ENCODE measurements around the gene NTNG1.

Gene NTNG1

DNA sequence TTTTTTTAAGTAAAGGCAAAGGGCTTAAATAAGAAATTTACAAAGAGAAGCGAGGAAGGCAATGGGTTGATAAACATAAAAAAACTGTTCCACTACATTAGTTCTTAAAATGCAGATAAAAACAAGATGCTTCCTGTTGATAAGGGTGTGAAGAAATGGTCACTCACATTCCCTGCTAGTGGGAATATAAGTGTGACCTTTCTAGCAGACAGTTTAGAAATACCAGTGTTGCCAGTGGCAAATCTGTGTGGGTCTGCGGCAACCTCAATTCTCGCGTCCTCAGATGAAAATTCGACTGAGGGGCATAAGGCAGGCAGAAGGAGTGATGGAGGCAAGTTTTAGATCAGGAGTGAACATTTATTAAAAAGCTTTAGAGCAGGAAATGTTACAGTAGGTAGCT is 151.1 kb downstream of the NTNG1 start:
- TF ChIP-seq EZH2 (IDR thresholded peaks at IDR 0.05; ENCODE audit: borderline replicate concordance, low read depth, low read length, severe bottlenecking), result no peak
- TF ChIP-seq, protein P1, sequence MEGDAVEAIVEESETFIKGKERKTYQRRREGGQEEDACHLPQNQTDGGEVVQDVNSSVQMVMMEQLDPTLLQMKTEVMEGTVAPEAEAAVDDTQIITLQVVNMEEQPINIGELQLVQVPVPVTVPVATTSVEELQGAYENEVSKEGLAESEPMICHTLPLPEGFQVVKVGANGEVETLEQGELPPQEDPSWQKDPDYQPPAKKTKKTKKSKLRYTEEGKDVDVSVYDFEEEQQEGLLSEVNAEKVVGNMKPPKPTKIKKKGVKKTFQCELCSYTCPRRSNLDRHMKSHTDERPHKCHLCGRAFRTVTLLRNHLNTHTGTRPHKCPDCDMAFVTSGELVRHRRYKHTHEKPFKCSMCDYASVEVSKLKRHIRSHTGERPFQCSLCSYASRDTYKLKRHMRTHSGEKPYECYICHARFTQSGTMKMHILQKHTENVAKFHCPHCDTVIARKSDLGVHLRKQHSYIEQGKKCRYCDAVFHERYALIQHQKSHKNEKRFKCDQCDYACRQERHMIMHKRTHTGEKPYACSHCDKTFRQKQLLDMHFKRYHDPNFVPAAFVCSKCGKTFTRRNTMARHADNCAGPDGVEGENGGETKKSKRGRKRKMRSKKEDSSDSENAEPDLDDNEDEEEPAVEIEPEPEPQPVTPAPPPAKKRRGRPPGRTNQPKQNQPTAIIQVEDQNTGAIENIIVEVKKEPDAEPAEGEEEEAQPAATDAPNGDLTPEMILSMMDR (IDR thresholded peaks at IDR 0.05; ENCODE audit: borderline replicate concordance, extremely low read depth, low read length, poor library complexity, severe bottlenecking), result no peak
- no peak overlapping the region for H3K27ac ChIP-seq (ENCODE audit: low read length)
- H3K4me2 ChIP-seq (ENCODE audit: insufficient read depth, low read length), result no peak overlapping the region
- H3K9me3 ChIP-seq (ENCODE audit: insufficient read depth, low read length, severe bottlenecking), result no peaks in the 10 kb centered on the region
- DNase-seq (no peak), ATAC-seq (ENCODE audit: insufficient read depth, low read depth) (no peak)
- no peak overlapping the region for H3K9ac ChIP-seq (ENCODE audit: low read depth, low read length)
- H3K4me1 ChIP-seq (ENCODE audit: insufficient read depth, low read length), result no peaks in the 10 kb centered on the region
- H3K4me3 ChIP-seq (ENCODE audit: low read depth in 1 of 2, low read length in 2 of 2), result no peak overlapping the region
- no peaks in the 10 kb centered on the region for H4K20me1 ChIP-seq (ENCODE audit: insufficient read depth, low read length)
- H3K36me3 ChIP-seq (ENCODE audit: insufficient read depth, low read length), result no peaks in the 10 kb centered on the region
- H2AFZ ChIP-seq (ENCODE audit: low read depth, low read length), result no peak overlapping the region
- no peaks in the 10 kb centered on the region for H3K79me2 ChIP-seq (ENCODE audit: insufficient read depth, low read length)
- no peaks in the 10 kb centered on the region for H3K27me3 ChIP-seq (ENCODE audit: insufficient read depth, low read length, poor library complexity)

DNA sequence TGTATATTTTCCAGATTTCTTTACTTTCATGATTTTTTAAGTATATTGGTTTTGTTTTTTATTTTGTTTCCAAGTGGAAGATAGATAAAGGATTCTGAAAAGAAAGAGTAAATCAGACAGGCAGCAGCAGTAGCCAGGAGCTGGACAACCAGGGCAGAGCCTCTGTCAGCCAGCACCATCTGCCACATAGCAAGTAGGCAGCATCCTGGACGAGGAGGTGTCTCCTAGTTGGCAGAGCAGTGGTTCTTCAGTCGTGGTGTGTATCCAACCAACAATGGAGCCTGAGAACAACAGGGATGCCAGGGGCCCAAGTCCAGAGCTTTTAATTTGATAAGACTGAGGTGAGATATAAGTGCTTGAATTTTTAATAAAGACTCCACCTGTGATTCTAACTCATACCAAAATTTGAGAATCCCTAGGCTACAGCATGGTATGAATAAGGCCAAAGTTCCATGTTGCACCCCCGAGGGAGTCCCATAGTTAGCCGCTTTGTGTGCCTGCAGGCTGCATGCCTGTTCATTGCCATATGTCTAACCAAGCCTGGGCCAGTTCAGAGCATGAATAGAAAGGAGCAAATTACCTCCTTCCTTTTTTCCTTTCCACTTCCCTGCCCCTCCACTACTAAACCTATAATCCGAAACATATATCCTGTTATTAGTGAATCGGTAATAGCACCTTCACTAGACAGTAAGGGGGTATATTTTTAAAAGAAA is 153.2 kb downstream of the NTNG1 start:
- Histone ChIP-seq H3K4me1 (ENCODE audit: insufficient read depth, low read length) (no peaks in the 10 kb centered on the region), H3K4me3 (ENCODE audit: low read depth in 1 of 2, low read length in 2 of 2) (no peak overlapping the region), H3K27me3 (ENCODE audit: insufficient read depth, low read length, poor library complexity) (no peaks in the 10 kb centered on the region), H3K9me3 (ENCODE audit: insufficient read depth, low read length, severe bottlenecking) (no peaks in the 10 kb centered on the region), H3K9ac (ENCODE audit: low read depth, low read length) (no peak overlapping the region), H4K20me1 (ENCODE audit: insufficient read depth, low read length) (no peaks in the 10 kb centered on the region), H2AFZ (ENCODE audit: low read depth, low read length) (no peak overlapping the region), H3K27ac (ENCODE audit: low read length) (no peak overlapping the region), H3K4me2 (ENCODE audit: insufficient read depth, low read length) (no peak overlapping the region), H3K36me3 (ENCODE audit: insufficient read depth, low read length) (no peaks in the 10 kb centered on the region), H3K79me2 (ENCODE audit: insufficient read depth, low read length) (no peaks in the 10 kb centered on the region)
- TF ChIP-seq, protein P1 (IDR thresholded peaks at IDR 0.05; ENCODE audit: borderline replicate concordance, extremely low read depth, low read length, poor library complexity, severe bottlenecking), result no peak
- no peak for TF ChIP-seq EZH2 (IDR thresholded peaks at IDR 0.05; ENCODE audit: borderline replicate concordance, low read depth, low read length, severe bottlenecking)
- ATAC-seq (ENCODE audit: insufficient read depth, low read depth), result no peak
- no peak for DNase-seq

DNA sequence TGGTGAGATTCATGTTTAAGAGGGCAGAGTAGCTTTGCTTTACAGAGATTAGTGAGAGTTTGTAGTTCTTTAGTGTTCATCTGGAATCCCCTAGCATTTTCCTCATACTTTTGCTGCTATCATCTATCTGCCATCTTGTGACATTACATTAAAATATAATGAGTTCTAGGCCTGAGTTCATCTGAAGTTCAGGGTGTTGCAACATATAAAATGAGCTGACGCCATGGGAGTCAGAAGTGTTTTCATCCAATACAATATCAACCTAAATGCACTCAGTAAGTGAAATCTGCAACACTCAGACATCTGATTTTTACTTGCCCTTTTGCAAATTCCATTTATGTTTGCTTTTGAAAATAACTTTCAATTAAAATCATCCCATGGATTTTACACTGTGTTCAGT is 153.8 kb downstream of the NTNG1 start:
- Histone ChIP-seq H3K27ac (ENCODE audit: low read length) (no peak overlapping the region), H3K4me1 (ENCODE audit: insufficient read depth, low read length) (no peaks in the 10 kb centered on the region), H3K79me2 (ENCODE audit: insufficient read depth, low read length) (no peaks in the 10 kb centered on the region), H3K9ac (ENCODE audit: low read depth, low read length) (no peak overlapping the region), H3K27me3 (ENCODE audit: insufficient read depth, low read length, poor library complexity) (no peaks in the 10 kb centered on the region), H3K4me2 (ENCODE audit: insufficient read depth, low read length) (no peak overlapping the region), H2AFZ (ENCODE audit: low read depth, low read length) (no peak overlapping the region), H4K20me1 (ENCODE audit: insufficient read depth, low read length) (no peaks in the 10 kb centered on the region), H3K36me3 (ENCODE audit: insufficient read depth, low read length) (no peaks in the 10 kb centered on the region), H3K9me3 (ENCODE audit: insufficient read depth, low read length, severe bottlenecking) (no peaks in the 10 kb centered on the region), H3K4me3 (ENCODE audit: low read depth in 1 of 2, low read length in 2 of 2) (no peak overlapping the region)
- DNase-seq (no peak), ATAC-seq (ENCODE audit: insufficient read depth, low read depth) (no peak)
- TF ChIP-seq EZH2 (IDR thresholded peaks at IDR 0.05; ENCODE audit: borderline replicate concordance, low read depth, low read length, severe bottlenecking), result no peak
- TF ChIP-seq, protein P1 (IDR thresholded peaks at IDR 0.05; ENCODE audit: borderline replicate concordance, extremely low read depth, low read length, poor library complexity, severe bottlenecking), result no peak

Data from DND-41 (cell line).